Measurements from ENCODE around the gene KISS1. TPM values are rescaled to one million over a fixed set of nuclear protein-coding genes. Genes with fewer than 3 reads are reported as not detected.

KISS1 gene
- total RNA-seq, 1 donor from 2014 or later, result not detected

GRCh38 chr1:204170494-204171155 is 25.7 kb downstream of the KISS1 start:
- no peaks in the 10 kb centered on the region for H3K27me3 ChIP-seq

GRCh38 chr1:204169858-204170257 is 26.4 kb downstream of the KISS1 start:
- intact Hi-C loops (cut with DNase I), result loop anchor here (10.0 kb wide), 1 partner anchor 325 kb away; the partner anchor contains the start of gene PIK3C2B
- no peak for DNase-seq (ENCODE audit: extremely low spot score in 2 of 2)

More at GRCh38 chr1:204170494-204171155, 25.7 kb downstream of the KISS1 start:
- H3K4me1 ChIP-seq, result no peaks in the 10 kb centered on the region
- peaks cover 6% of the 10 kb centered on the region for H3K9me3 ChIP-seq
- H3K36me3 ChIP-seq, result no peaks in the 10 kb centered on the region
- H3K4me3 ChIP-seq, result no peak overlapping the region
- DNase-seq (ENCODE audit: extremely low spot score in 2 of 2), result no peak
- TF ChIP-seq, protein P1, sequence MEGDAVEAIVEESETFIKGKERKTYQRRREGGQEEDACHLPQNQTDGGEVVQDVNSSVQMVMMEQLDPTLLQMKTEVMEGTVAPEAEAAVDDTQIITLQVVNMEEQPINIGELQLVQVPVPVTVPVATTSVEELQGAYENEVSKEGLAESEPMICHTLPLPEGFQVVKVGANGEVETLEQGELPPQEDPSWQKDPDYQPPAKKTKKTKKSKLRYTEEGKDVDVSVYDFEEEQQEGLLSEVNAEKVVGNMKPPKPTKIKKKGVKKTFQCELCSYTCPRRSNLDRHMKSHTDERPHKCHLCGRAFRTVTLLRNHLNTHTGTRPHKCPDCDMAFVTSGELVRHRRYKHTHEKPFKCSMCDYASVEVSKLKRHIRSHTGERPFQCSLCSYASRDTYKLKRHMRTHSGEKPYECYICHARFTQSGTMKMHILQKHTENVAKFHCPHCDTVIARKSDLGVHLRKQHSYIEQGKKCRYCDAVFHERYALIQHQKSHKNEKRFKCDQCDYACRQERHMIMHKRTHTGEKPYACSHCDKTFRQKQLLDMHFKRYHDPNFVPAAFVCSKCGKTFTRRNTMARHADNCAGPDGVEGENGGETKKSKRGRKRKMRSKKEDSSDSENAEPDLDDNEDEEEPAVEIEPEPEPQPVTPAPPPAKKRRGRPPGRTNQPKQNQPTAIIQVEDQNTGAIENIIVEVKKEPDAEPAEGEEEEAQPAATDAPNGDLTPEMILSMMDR (IDR thresholded peaks at IDR 0.05), result no peak
- intact Hi-C loops (cut with DNase I), result no loop called here
- H3K27ac ChIP-seq, result no peak overlapping the region

DNA sequence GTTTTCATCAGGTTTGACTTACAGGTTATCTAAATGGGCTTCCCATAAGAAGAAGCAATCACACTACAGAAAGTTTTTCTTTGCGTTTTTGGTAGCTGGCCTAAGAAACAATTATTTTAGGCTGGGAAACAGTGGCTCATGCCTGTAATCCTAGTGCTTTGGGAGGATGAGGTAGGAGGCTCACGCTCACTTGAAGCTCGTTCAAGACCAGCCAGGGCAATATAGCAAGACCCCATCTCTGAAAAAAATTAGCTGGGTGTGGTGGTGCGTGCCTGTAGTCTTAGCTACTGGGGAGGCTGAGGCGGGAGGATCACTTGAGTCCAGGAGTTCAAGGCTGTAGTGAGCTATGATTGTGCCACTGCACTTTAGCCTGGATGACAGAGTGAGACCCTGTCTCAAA is 28.6 kb downstream of the KISS1 start:
- Histone ChIP-seq H3K36me3 (no peaks in the 10 kb centered on the region), H3K4me1 (no peaks in the 10 kb centered on the region), H3K4me3 (no peak overlapping the region), H3K27ac (no peak overlapping the region), H3K9me3 (peaks cover 6% of the 10 kb centered on the region), H3K27me3 (no peaks in the 10 kb centered on the region)
- intact Hi-C loops (cut with DNase I), result loop anchor here (10.0 kb wide), 1 partner anchor 327 kb away; the partner anchor contains the start of gene PIK3C2B
- DNase-seq (ENCODE audit: extremely low spot score in 2 of 2), result no peak
- TF ChIP-seq, protein P1 (IDR thresholded peaks at IDR 0.05), result no peak
- TF ChIP-seq POLR2AphosphoS5 (IDR thresholded peaks at IDR 0.05; ENCODE audit: insufficient read depth in 1 of 2, low read depth in 1 of 2) (no peak), POLR2A (IDR thresholded peaks at IDR 0.05) (no peak)

More at GRCh38 chr1:204169858-204170257, 26.4 kb downstream of the KISS1 start:
- H3K36me3 ChIP-seq, result no peaks in the 10 kb centered on the region
- no peak overlapping the region for H3K27ac ChIP-seq
- no peaks in the 10 kb centered on the region for H3K4me1 ChIP-seq
- no peak overlapping the region for H3K4me3 ChIP-seq
- TF ChIP-seq, protein P1 (IDR thresholded peaks at IDR 0.05), result no peak
- TF ChIP-seq POLR2AphosphoS5 (IDR thresholded peaks at IDR 0.05; ENCODE audit: insufficient read depth in 1 of 2, low read depth in 1 of 2), result no peak
- TF ChIP-seq POLR2A (IDR thresholded peaks at IDR 0.05), result no peak
- peaks cover 6% of the 10 kb centered on the region for H3K9me3 ChIP-seq
- H3K27me3 ChIP-seq, result no peaks in the 10 kb centered on the region

- H3K9me3 ChIP-seq, result peaks cover 6% of the 10 kb centered on the region
- H3K27me3 ChIP-seq, result no peaks in the 10 kb centered on the region
- TF ChIP-seq, protein P1 (IDR thresholded peaks at IDR 0.05), result no peak
- TF ChIP-seq POLR2A (IDR thresholded peaks at IDR 0.05), result no peak
- no peak for TF ChIP-seq POLR2AphosphoS5 (IDR thresholded peaks at IDR 0.05; ENCODE audit: insufficient read depth in 1 of 2, low read depth in 1 of 2)
- no peak for DNase-seq (ENCODE audit: extremely low spot score in 2 of 2)
- no peak within 1 kb of the TSS for H3K4me3 ChIP-seq
- intact Hi-C loops (cut with DNase I), result loop anchor here (10.0 kb wide), 1 partner anchor 329 kb away; the partner anchor contains the start of gene PIK3C2B
- no peaks in the 10 kb centered on the region for H3K36me3 ChIP-seq
- no peaks in the 10 kb centered on the region for H3K4me1 ChIP-seq
- H3K27ac ChIP-seq, result no peak within 1 kb of the TSS
Measured at GRCh38 chr1:204166219-204166618, 30.1 kb downstream of the KISS1 start, which contains the start of gene REN. Gene REN, minus strand, starts transcription at chr1:204166337. Its CDS starts 44 bp downstream, at chr1:204166293.

DNA sequence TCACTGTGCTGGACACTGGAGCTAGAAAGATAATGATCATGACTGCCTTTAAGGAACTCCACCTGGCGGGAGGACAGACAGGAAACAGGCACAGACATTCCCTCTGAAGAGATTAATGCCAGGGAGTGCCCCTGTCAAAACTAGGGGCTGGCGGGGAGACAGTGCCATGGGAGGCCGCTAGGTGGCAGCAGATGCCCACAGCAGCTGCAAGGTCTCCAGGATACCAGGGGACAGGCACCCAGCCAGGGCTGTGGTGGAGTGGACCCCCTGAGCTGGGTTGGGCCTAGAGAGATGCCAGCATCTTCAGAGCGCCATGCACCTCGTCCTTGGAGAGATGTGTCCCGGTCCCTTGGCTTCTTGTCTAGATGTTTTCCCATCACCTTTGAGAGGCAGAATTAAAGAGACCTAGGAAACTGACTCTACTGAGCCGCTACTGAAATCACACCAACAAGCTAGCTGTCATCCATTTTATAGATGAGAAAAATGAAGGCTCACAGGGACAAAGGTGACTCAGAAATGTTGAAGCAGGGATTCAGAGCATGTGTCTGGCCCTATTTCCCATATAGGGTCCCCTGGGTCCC is 33.7 kb downstream of the KISS1 start:
- no peak for DNase-seq (ENCODE audit: extremely low spot score in 2 of 2)

More for the DNA sequence above, 33.7 kb downstream of the KISS1 start:
- Histone ChIP-seq H3K4me3 (no peak overlapping the region), H3K4me1 (no peaks in the 10 kb centered on the region), H3K27me3 (no peaks in the 10 kb centered on the region), H3K27ac (no peak overlapping the region), H3K9me3 (no peaks in the 10 kb centered on the region), H3K36me3 (no peaks in the 10 kb centered on the region)
- intact Hi-C loops (cut with DNase I), result loop anchor here (5.0 to 10.0 kb wide), 3 partner anchors 50 to 332 kb away; partner anchors contain the start of genes GOLT1A and PIK3C2B
- TF ChIP-seq, protein P1 (IDR thresholded peaks at IDR 0.05), result peak; percentile 94 to 99 (median 97)
- TF ChIP-seq POLR2AphosphoS5 (IDR thresholded peaks at IDR 0.05; ENCODE audit: insufficient read depth in 1 of 2, low read depth in 1 of 2) (peak; percentile 43 to 70), POLR2A (IDR thresholded peaks at IDR 0.05) (no peak)

All from vagina (tissue), 2 donors.